Choroid plexus epithelial cell (primary cell): ENCODE data around the gene SRGAP1.
"Not testable (repeated sequence)": the region's sequence is repeated elsewhere in the genome, so short reads cannot be mapped to it uniquely, and the experiment has no call there.

Experiments
- DNase-seq: peaks from one replicate; pipeline ENCODE4 v3.0.0-alpha.2; 2010; ENCODE audit warnings: low read depth
- H3K4me3 ChIP-seq: 2 replicates; pipeline ENCODE4 v1.5.1; 2011; ENCODE audit warnings: low read depth, mild to moderate bottlenecking, control low read depth, low read length, moderate library complexity
- TF ChIP-seq, protein P1 (sequence below): conservative IDR thresholded peaks from 2 replicates; pipeline ENCODE4 v1.5.1; 2011; ENCODE audit warnings: low read depth, mild to moderate bottlenecking, control low read depth, inconsistent platforms, low read length, moderate library complexity

SRGAP1 gene

DNA sequence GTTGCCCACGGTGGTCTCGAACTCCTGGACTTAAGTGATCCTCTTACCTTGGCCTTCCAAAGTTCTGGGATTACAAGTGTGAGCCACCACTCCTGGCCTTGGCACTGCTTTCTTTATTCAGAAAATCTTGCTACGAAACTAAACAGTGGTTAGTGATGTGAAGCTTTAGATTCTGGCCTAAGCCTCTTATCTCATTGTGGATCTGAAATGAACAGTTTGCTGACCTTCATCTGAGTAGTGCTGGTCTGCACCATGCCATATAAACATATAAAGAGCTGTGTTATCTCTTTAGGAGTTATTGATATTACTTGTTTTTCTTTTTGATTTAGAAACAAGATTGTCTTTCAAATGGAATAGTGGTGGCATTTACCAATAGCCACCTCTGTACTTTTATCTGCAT is 22.6 kb downstream of the SRGAP1 start:
- H3K4me3 ChIP-seq, result no peak overlapping the region
- TF ChIP-seq, protein P1, sequence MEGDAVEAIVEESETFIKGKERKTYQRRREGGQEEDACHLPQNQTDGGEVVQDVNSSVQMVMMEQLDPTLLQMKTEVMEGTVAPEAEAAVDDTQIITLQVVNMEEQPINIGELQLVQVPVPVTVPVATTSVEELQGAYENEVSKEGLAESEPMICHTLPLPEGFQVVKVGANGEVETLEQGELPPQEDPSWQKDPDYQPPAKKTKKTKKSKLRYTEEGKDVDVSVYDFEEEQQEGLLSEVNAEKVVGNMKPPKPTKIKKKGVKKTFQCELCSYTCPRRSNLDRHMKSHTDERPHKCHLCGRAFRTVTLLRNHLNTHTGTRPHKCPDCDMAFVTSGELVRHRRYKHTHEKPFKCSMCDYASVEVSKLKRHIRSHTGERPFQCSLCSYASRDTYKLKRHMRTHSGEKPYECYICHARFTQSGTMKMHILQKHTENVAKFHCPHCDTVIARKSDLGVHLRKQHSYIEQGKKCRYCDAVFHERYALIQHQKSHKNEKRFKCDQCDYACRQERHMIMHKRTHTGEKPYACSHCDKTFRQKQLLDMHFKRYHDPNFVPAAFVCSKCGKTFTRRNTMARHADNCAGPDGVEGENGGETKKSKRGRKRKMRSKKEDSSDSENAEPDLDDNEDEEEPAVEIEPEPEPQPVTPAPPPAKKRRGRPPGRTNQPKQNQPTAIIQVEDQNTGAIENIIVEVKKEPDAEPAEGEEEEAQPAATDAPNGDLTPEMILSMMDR, result no peak
- no peak for DNase-seq

- TF ChIP-seq, protein P1, result no peak
- H3K4me3 ChIP-seq, result no peak overlapping the region
- peak; percentile 56 for DNase-seq
Observed at GRCh38 chr12:63869656-63870055, 25.2 kb downstream of the SRGAP1 start.

DNA sequence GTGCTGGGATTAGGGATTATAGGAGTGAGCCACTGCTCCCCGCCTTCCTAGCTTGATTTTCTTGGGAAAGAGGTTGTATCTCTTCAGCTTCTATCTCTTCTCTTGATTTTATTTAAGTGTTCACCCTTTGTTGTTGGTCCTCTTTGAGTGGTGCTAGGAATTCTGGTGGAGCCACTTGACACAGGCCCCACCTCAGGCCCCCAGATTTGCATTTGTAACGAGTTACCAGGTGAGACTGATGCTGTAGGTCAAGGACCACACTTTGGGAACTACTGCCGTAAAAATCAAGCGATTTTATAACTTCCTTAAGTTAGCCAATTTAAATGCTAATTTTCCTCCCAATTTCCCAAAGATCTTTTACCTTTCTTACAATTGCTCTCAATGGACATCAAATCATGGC is 26.3 kb downstream of the SRGAP1 start:
- no peak overlapping the region for H3K4me3 ChIP-seq
- TF ChIP-seq, protein P1, result no peak
- no peak for DNase-seq

DNA sequence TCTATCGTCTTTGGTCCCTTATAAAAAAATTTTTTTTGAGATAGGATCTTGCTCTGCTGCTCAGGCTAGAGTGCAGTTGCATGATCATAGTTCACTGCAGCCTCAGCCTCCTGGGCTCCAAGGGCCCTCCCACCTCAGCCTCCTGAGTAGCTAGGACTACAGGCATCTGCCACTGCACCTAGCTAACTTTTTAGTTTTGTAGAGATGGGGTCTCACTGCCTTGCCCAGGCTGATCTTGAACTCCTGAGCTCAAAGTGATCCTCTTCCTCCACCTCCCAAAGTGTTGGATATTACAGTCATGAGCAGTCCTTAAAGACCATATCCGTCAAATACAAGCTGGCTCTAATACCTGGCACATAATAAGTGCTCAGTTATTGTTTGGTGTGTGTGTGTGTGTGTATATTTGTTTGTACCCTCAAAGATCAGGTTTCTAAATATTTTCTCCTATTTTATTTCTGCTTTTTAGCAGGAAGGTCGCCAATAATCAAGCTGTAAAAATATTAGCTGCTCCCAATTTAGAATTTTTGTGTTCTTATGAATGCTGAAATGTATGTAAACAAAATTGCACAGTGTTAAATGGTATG is 30.5 kb downstream of the SRGAP1 start:
- DNase-seq, result no peak
- TF ChIP-seq, protein P1, result no peak
- no peak overlapping the region for H3K4me3 ChIP-seq

DNA sequence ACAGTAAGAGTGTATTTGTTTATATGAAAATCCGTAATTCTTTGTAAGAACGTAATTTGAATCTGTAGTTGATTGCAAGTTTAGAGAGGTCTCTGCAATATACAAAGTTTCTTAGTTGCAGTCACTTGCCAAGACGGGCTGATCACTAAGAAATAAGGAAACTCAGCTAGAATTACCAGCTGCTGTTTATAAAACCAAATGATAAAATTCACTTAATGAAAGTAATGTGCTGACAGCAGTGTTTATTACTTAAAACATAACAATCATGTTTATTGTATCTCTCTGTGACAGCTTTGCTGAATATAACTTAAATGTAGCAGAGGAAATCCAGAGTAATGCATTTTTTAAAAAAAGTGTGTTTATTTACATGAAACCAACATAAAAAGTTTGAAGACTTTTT is 31.2 kb downstream of the SRGAP1 start:
- TF ChIP-seq, protein P1, result no peak
- peak; percentile 13 for DNase-seq
- H3K4me3 ChIP-seq, result no peak overlapping the region

DNA sequence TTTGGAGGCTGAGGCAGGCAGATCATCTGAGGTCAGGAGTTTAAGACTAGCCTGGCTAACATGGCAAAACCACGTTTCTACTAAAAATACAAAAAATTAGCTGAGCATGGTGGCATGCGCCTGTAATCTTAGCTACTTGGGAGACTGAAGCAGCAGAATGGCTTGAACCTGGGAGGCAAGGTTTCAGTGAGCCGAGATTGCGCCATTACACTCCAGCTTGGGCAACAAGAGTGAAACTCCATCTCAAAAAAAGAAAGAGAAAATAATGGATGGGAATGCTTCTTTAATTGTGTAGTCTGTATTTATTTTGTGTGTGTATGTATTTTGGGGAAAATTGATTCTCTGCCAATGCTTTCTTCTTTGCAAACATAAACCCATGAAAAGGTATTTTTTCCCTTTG is 32.5 kb downstream of the SRGAP1 start:
- peak; percentile 27 for DNase-seq
- no peak overlapping the region for H3K4me3 ChIP-seq
- TF ChIP-seq, protein P1, result no peak

DNA sequence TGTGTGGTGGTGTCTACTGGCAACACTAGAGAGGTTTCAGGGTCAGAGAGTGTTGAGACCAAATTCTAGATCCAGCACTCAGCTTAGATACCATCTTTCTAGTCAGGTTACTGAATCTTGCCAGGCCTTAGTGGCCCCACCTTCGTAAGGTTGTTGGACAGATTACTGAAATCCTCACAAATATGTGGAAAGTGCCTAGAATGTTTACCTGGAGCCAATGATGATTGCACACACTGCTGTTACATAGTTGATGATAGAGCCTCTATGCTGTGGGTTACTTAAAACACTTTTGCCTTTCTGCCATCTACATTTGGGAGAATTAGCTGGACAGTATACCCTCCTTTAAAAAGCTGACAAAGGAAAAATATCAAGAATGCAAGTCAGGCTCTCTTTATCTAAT is 33.2 kb downstream of the SRGAP1 start:
- TF ChIP-seq, protein P1, result no peak
- no peak overlapping the region for H3K4me3 ChIP-seq
- no peak for DNase-seq

GRCh38 chr12:63880235-63880634 is 35.7 kb downstream of the SRGAP1 start:
- not testable (repeated sequence) for DNase-seq, H3K4me3 ChIP-seq
